HepG2 (cell line): ENCODE results near the gene MT1A. TPM values are rescaled to one million over a fixed set of nuclear protein-coding genes. Genes with fewer than 3 reads are reported as not detected.

Experiments used
- BCLAF1 ChIP-seq: fragments of 450-650 bp; IDR thresholded peaks from 2 replicates; pipeline ENCODE4 v1.6.1; 2017; ENCODE audit warnings: mild to moderate bottlenecking
- CEBPG ChIP-seq: IDR thresholded peaks from 2 replicates; pipeline ENCODE4 v1.6.1; 2016
- FOSL2 ChIP-seq: sonication (generic); formaldehyde crosslinking; IDR thresholded peaks from 2 replicates; pipeline ENCODE4 v1.4.0; 2020; ENCODE audit warnings: missing genetic modification reagents
- FOXA3 ChIP-seq: IDR thresholded peaks from 2 replicates; pipeline ENCODE4 v1.6.1; 2016; ENCODE audit warnings: missing genetic modification reagents, missing compliant biosample characterization
- HNF4A ChIP-seq: sonication (generic); formaldehyde crosslinking; IDR thresholded peaks from 2 replicates; pipeline ENCODE4 v1.4.0; 2020; ENCODE audit warnings: missing genetic modification reagents
- ISX ChIP-seq: sonication (generic); formaldehyde crosslinking; conservative IDR thresholded peaks from 2 replicates; pipeline ENCODE4 v1.5.0; 2020; ENCODE audit warnings: missing genetic modification reagents
- KDM3A ChIP-seq: IDR thresholded peaks from 2 replicates; pipeline ENCODE4 v1.6.1; 2018; ENCODE audit warnings: low read depth, missing compliant biosample characterization
- NFATC3 ChIP-seq: sonication (generic); formaldehyde crosslinking; IDR thresholded peaks from 2 replicates; pipeline ENCODE4 v1.5.1; 2020; ENCODE audit warnings: mild to moderate bottlenecking, missing genetic modification reagents
- NFIC ChIP-seq: IDR thresholded peaks from 2 replicates; pipeline ENCODE4 v1.6.1; 2012; ENCODE audit warnings: mild to moderate bottlenecking, low read length, inconsistent platforms
- RERE ChIP-seq: IDR thresholded peaks from 2 replicates; pipeline ENCODE4 v1.6.1; 2016; ENCODE audit warnings: low read depth, missing genetic modification reagents, missing compliant biosample characterization
- SCMH1 ChIP-seq: sonication (generic); formaldehyde crosslinking; IDR thresholded peaks from 2 replicates; pipeline ENCODE4 v1.9.0; 2021; ENCODE audit warnings: missing genetic modification reagents, mild to moderate bottlenecking, borderline replicate concordance
- SOX13 ChIP-seq, 3 experiments: fragments of 450-650 bp in 1 of 3; sonication (generic) in 1 of 3; formaldehyde crosslinking in 1 of 3; IDR thresholded peaks in 2 of 3; conservative IDR thresholded peaks in 1 of 3; 2 replicates each; pipeline versions ENCODE4 v1.5.0 to v1.6.1; 2016 to 2020; ENCODE audit warnings: antibody characterized with exemption in 1 of 3, mild to moderate bottlenecking in 1 of 3, missing compliant biosample characterization in 1 of 3, missing genetic modification reagents in 1 of 3, moderate library complexity in 1 of 3
- TBL1XR1 ChIP-seq: fragments of 150-350 bp; IDR thresholded peaks from 2 replicates; pipeline ENCODE4 v1.6.1; 2014; ENCODE audit warnings: borderline replicate concordance, low read length; ENCODE audit not compliant: partially characterized antibody
- TEAD2 ChIP-seq: sonication (generic); formaldehyde crosslinking; IDR thresholded peaks from 2 replicates; pipeline ENCODE4 v1.9.0; 2021; ENCODE audit warnings: missing genetic modification reagents
- ZFAT ChIP-seq: sonication (generic); formaldehyde crosslinking; conservative IDR thresholded peaks from 2 replicates; pipeline ENCODE4 v1.8.1; 2023; ENCODE audit warnings: missing genetic modification reagents, inconsistent platforms
- ZGPAT ChIP-seq: IDR thresholded peaks from 2 replicates; pipeline ENCODE4 v1.6.1; 2016; ENCODE audit warnings: mild to moderate bottlenecking
- ZNF441 ChIP-seq: sonication (generic); formaldehyde crosslinking; IDR thresholded peaks from 2 replicates; pipeline ENCODE4 v1.7.0; 2021; ENCODE audit warnings: missing genetic modification reagents, borderline replicate concordance
- ZNF605 ChIP-seq: sonication (generic); formaldehyde crosslinking; IDR thresholded peaks from 2 replicates; pipeline ENCODE4 v1.8.0; 2022; ENCODE audit warnings: mild to moderate bottlenecking, missing genetic modification reagents
- ZNF704 ChIP-seq: sonication (generic); formaldehyde crosslinking; IDR thresholded peaks from 2 replicates; pipeline ENCODE4 v1.8.1; 2023; ENCODE audit warnings: mild to moderate bottlenecking, inconsistent platforms, moderate library complexity, missing genetic modification reagents, borderline replicate concordance
- polyA plus RNA-seq, 8 experiments: library from polyadenylated mRNA; depleted of rRNA in 3 of 8; stranded (reverse) in 7 of 8; unstranded in 1 of 8; fragments of >200 nt; fragmentation: Illumina TruSeq in 4 of 8; extraction: Trizol in 4 of 8; gene quantifications; 2 replicates each; pipeline versions ENCODE4 v1.2.1 to v1.2.3, GENCODE V29; 2011 to 2016; ENCODE audit warnings: low read depth in 4 of 8, missing spikeins in 1 of 8, mixed read lengths in 1 of 8; ENCODE audit not compliant: insufficient read depth in 1 of 8
- total RNA-seq, 5 experiments: library from RNA; depleted of rRNA; stranded (reverse); fragments of >200 nt; fragmentation: Illumina TruSeq; extraction: Trizol; gene quantifications; 2 replicates each; pipeline ENCODE4 v1.2.3, GENCODE V29; 2016; ENCODE audit warnings: low read depth in 1 of 5

Gene MT1A
- total and polyA plus RNA-seq, 2 of the 13 experiments (the other 11 are each of a cell fraction or from before 2014, with no cell fraction given) = 8.3 to 10.4 TPM

GRCh38 chr16:56610017-56610608 lies 28.4 kb upstream of the MT1A start (continued):
- TF ChIP-seq NFATC3 (CRISPR knock-in tag) (no peak), ZNF441 (CRISPR knock-in tag) (no peak), FOSL2 (no peak; the same call in 1 of the 2 replicates), SOX13 (IDR thresholded peaks at IDR 0.05) (no peak), SOX13 (CRISPR knock-in tag; conservative IDR thresholded peaks at IDR 0.05 in 1 of 2, IDR thresholded peaks at IDR 0.05 in 1 of 2) (no peak), NFIC (no peak), ISX (no peak), CEBPG (CRISPR knock-in tag) (no peak), TEAD2 (CRISPR knock-in tag) (no peak), ZFAT (no peak), FOXA3 (CRISPR knock-in tag) (no peak), TBL1XR1 (no peak), SCMH1 (CRISPR knock-in tag) (no peak), HNF4A (CRISPR knock-in tag) (no peak), ZNF704 (0 out of 2 replicates have a peak, but pooled peaks have one; percentile 51), RERE (CRISPR knock-in tag) (no peak), KDM3A (CRISPR knock-in tag) (no peak), ZNF605 (CRISPR knock-in tag) (no peak; the same call in 1 of the 2 replicates), BCLAF1 (no peak), ZGPAT (CRISPR knock-in tag) (0 out of 2 replicates have a peak, but pooled peaks have one; percentile 37)
